B cell (primary cell): ENCODE measurements around the gene OFD1. TPM values are rescaled to one million over a fixed set of nuclear protein-coding genes. Genes with fewer than 3 reads are reported as not detected.

Experiments
- ATAC-seq: fragments of 200-7000 bp; cut with Tn5 transposase; one replicate; pipeline ENCODE4 v1.10.0; 2021; ENCODE audit warnings: low read depth, mild to moderate bottlenecking, moderate number of reproducible peaks, moderate library complexity
- CTCF ChIA-PET: fragments of 350-600 bp; sonication (Branson Sonifier 250); formaldehyde crosslinking; loops from one replicate; lab custom pipeline; 2021; ENCODE audit warnings: antibody characterized with exemption, inconsistent platforms; lab: Charles Lee
- POLR2A ChIA-PET: fragments of 350-600 bp; sonication (Branson Sonifier 250); formaldehyde crosslinking; loops from one replicate; lab custom pipeline; 2021; ENCODE audit warnings: antibody characterized with exemption; lab: Charles Lee
- DNase-seq: peaks from one replicate; pipeline ENCODE4 v3.0.0; 2013
- H2AFZ ChIP-seq: 2 replicates; pipeline ENCODE4 v1.6.1; 2012; ENCODE audit warnings: mild to moderate bottlenecking, low read depth, low read length; ENCODE audit not compliant: insufficient read depth, poor library complexity, severe bottlenecking
- H3K27ac ChIP-seq, 2 donors: 1 replicate in 1 of 2; 2 replicates in 1 of 2; pipeline ENCODE4 v1.5.1; 2012 to 2013; ENCODE audit warnings: low read length in 2 of 2, mild to moderate bottlenecking in 2 of 2, moderate library complexity in 1 of 2
- H3K27me3 ChIP-seq, 4 experiments: fragments of 200-600 bp in 1 of 4; sonication (generic) in 1 of 4; replicated peaks in 1 of 4; 1 replicate in 2 of 4; 2 replicates in 2 of 4; pipeline versions ENCODE4 v1.6.1 to v1.7.0; 2013 to 2016; ENCODE audit warnings: low read length in 3 of 4, mild to moderate bottlenecking in 2 of 4, mixed read lengths in 1 of 4, moderate library complexity in 1 of 4; ENCODE audit not compliant: insufficient read depth in 4 of 4, control insufficient read depth in 3 of 4; ENCODE audit errors: control extremely low read depth in 1 of 4
- H3K36me3 ChIP-seq, 2 experiments: replicated peaks in 1 of 2; 1 replicate in 1 of 2; 2 replicates in 1 of 2; pipeline versions ENCODE4 v1.6.1 to v1.7.1; 2013; ENCODE audit warnings: low read length in 1 of 2; ENCODE audit not compliant: insufficient read depth in 2 of 2, control insufficient read depth in 1 of 2; ENCODE audit errors: control extremely low read depth in 1 of 2, extremely low read depth in 1 of 2
- H3K4me1 ChIP-seq, 2 donors: fragments of 200-600 bp in 1 of 2; sonication (generic) in 1 of 2; 1 replicate in 1 of 2; 2 replicates in 1 of 2; pipeline versions ENCODE4 v1.5.1 to v1.6.1; 2013 to 2017; ENCODE audit warnings: low read length in 2 of 2; ENCODE audit not compliant: control insufficient read depth in 2 of 2, insufficient read depth in 2 of 2
- H3K4me2 ChIP-seq: replicated peaks from 2 replicates; pipeline ENCODE3; 2012; ENCODE audit warnings: mild to moderate bottlenecking, low read depth, low read length; ENCODE audit not compliant: poor library complexity, severe bottlenecking
- H3K4me3 ChIP-seq, 5 experiments: fragments of 200-600 bp in 1 of 5; sonication (generic) in 1 of 5; 1 replicate in 3 of 5; 2 replicates in 2 of 5; pipeline versions ENCODE4 v1.5.1 to v1.7.0; 2011 to 2016; ENCODE audit warnings: low read length in 4 of 5, mild to moderate bottlenecking in 4 of 5, low read depth in 2 of 5, control low read depth in 1 of 5, moderate library complexity in 1 of 5; ENCODE audit not compliant: insufficient read depth in 1 of 5; ENCODE audit errors: control extremely low read depth in 1 of 5, extremely low read depth in 1 of 5
- H3K79me2 ChIP-seq: fragments of 200-600 bp; sonication (generic); one replicate; pipeline ENCODE4 v1.6.0; 2016; ENCODE audit warnings: low read length; ENCODE audit not compliant: control insufficient read depth, insufficient read depth
- H3K9ac ChIP-seq: fragments of 200-600 bp; sonication (generic); 2 replicates; pipeline ENCODE4 v1.6.1; 2017; ENCODE audit warnings: mild to moderate bottlenecking, low read length, moderate library complexity
- H3K9me3 ChIP-seq, 3 donors: one replicate each; pipeline versions ENCODE4 v1.6.1 to v1.7.1; 2013; ENCODE audit warnings: low read length in 2 of 3; ENCODE audit not compliant: control insufficient read depth in 2 of 3, insufficient read depth in 1 of 3; ENCODE audit errors: control extremely low read depth in 1 of 3
- H4K20me1 ChIP-seq: 2 replicates; pipeline ENCODE4 v1.6.0; 2012; ENCODE audit warnings: mild to moderate bottlenecking, low read length; ENCODE audit not compliant: insufficient read depth, control insufficient read depth, poor library complexity, severe bottlenecking
- H3K27ac Mint-ChIP-seq: one replicate; pipeline ENCODE4 v1.8.0; 2021; ENCODE audit warnings: mixed read lengths
- H3K27me3 Mint-ChIP-seq: one replicate; pipeline ENCODE4 v1.8.0; 2021; ENCODE audit warnings: mixed read lengths
- H3K4me1 Mint-ChIP-seq: one replicate; pipeline ENCODE4 v1.8.0; 2021; ENCODE audit warnings: mixed read lengths
- H3K4me3 Mint-ChIP-seq: one replicate; pipeline ENCODE4 v1.8.0; 2021; ENCODE audit warnings: mixed read lengths
- H3K9me3 Mint-ChIP-seq: one replicate; pipeline ENCODE4 v1.8.0; 2022; ENCODE audit warnings: mixed read lengths; ENCODE audit not compliant: insufficient read depth
- EZH2 ChIP-seq: IDR thresholded peaks from 2 replicates; pipeline ENCODE4 v1.6.1; 2012; ENCODE audit warnings: borderline replicate concordance, low read depth, mild to moderate bottlenecking, moderate library complexity, low read length; ENCODE audit not compliant: insufficient read depth, poor library complexity, severe bottlenecking
- WGBS: methylation state at CpG from one replicate; pipeline ENCODE4 v1.1.5; 2013; ENCODE audit warnings: missing lambda C conversion rate; ENCODE audit not compliant: insufficient coverage; 5-methylcytosine and 5-hydroxymethylcytosine counted together
- intact Hi-C: fragments of 100-400 bp; cut with micrococcal nuclease; formaldehyde crosslinking; loops from one replicate; pipeline ENCODE4 v1.10.0; 2022
- polyA plus RNA-seq: library from polyadenylated mRNA; depleted of rRNA; stranded (reverse); fragments of >200 nt; gene quantifications from 2 replicates; pipeline ENCODE4 v1.2.3, GENCODE V29; 2012
- total RNA-seq, 2 donors: library from RNA; stranded (reverse); fragments of 120-200 nt in 1 of 2; gene quantifications; 1 replicate in 1 of 2; 2 replicates in 1 of 2; pipeline versions ENCODE4 v1.2.3 to v1.2.4, GENCODE V29; 2013 to 2022
- TF ChIP-seq, protein P1 (sequence below): fragments of 200-600 bp; IDR thresholded peaks from one replicate; pipeline ENCODE4 v1.8.0; 2022; ENCODE audit warnings: antibody characterized with exemption, mild to moderate bottlenecking

The OFD1 gene
- total and polyA plus RNA-seq, 2 donors (not counting 1 experiment from before 2014, with no cell fraction given) = 40.6 to 84.9 TPM

DNA sequence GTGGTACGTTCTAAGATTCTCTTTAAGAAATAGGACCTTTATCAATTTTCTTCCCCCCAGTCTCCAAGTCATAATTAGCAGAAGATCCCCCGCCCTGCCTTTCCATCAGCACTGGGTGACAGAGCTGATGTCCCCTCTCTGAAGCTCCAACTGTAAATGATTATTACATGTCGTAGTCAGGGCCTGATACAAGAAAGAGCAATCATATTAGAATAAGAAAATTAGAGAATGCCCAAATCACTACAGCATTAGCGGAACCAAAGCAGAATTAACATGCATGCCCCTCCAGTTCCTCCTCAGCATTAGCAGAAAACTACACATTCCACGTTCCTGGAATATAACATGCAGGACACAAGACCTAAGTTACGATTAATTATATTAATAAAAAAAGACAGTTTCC, 81.6 kb downstream of the OFD1 start:
- Mint-ChIP-seq H3K4me3 (no peak overlapping the region), H3K4me1 (no peaks in the 10 kb centered on the region), H3K9me3 (no peaks in the 10 kb centered on the region), H3K27me3 (peaks cover 6% of the 10 kb centered on the region), H3K27ac (no peak overlapping the region)
- H3K36me3 ChIP-seq = no peaks in the 10 kb centered on the region
- ATAC-seq (no peak), DNase-seq (no peak)
- peaks cover 0 to 8% (median 0%) of the 10 kb centered on the region in 4 experiments for H3K27me3 ChIP-seq
- no peak overlapping the region for H3K9ac ChIP-seq
- no peak overlapping the region for H3K4me2 ChIP-seq
- no peak overlapping the region for H2AFZ ChIP-seq
- ChIA-PET POLR2A (no interaction called here), CTCF (no interaction called here)
- WGBS = no CpG with 5 or more reads among the region's 6 CpGs
- H3K4me1 ChIP-seq = no peaks in the 10 kb centered on the region
- H3K9me3 ChIP-seq = no peaks in the 10 kb centered on the region
- TF ChIP-seq, protein P1, sequence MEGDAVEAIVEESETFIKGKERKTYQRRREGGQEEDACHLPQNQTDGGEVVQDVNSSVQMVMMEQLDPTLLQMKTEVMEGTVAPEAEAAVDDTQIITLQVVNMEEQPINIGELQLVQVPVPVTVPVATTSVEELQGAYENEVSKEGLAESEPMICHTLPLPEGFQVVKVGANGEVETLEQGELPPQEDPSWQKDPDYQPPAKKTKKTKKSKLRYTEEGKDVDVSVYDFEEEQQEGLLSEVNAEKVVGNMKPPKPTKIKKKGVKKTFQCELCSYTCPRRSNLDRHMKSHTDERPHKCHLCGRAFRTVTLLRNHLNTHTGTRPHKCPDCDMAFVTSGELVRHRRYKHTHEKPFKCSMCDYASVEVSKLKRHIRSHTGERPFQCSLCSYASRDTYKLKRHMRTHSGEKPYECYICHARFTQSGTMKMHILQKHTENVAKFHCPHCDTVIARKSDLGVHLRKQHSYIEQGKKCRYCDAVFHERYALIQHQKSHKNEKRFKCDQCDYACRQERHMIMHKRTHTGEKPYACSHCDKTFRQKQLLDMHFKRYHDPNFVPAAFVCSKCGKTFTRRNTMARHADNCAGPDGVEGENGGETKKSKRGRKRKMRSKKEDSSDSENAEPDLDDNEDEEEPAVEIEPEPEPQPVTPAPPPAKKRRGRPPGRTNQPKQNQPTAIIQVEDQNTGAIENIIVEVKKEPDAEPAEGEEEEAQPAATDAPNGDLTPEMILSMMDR = no peak
- TF ChIP-seq EZH2 = no peak
- no peaks in the 10 kb centered on the region for H3K79me2 ChIP-seq
- H4K20me1 ChIP-seq = no peaks in the 10 kb centered on the region
- H3K27ac ChIP-seq = no peak overlapping the region
- intact Hi-C loops = no loop called here
- H3K4me3 ChIP-seq = no peak overlapping the region

DNA sequence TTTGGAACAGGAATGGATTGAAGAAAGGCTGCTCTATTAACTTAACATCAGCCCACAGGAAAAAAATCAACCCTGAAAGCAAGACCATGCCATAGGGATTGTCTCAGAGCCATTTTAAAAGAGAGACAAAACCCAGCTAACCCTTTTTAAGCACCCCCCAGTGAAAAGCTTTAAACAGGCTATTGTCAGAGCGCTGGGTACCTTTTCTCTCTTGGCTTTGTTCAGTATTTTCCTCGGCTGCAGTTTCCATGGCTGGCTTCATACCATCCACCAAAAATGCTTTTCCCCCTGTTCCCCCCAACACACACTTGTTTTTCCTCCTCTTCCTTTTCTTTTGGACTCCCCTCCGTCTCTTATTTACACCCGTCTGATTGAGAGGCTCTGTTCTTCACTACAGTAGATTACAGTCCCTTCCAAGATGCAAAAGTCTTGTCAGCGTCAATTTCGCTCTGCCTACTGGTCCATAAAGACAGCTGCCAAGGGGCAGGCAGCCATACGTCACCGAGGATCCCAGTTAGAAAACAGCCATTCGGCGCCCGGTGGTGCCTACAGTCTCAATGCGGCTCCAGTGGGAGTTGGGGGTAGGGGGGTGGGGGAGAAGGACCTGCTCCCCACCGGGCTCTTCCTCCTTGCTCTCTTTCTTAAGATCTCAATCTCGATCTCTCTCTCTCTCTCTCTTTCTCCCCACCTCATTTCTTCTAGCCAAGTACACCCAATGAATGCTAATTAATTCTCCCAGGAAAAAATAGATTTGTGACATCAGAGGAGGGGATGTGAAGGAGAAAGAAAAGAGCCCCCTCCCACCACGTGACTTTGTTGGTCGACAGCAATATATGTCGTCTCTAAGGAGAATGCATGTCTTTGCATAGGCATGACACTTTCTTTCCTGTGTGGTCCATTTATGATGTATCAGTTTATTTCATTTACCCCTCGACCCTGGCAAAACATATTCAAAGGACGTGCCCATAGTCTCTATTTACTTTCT, 82.4 kb downstream of the OFD1 start, which contains the start of gene GPM6B:
GPM6B (minus strand) TSS at position 451 of the 985 bp plus-strand sequence; CDS start at position 262, 189 bp downstream.
- Histone ChIP-seq H3K4me2 (no peak within 1 kb of the TSS), H3K27me3 (peaks cover 0 to 8% (median 0%) of the 10 kb centered on the region in 4 experiments), H3K9me3 (no peaks in the 10 kb centered on the region), H3K4me3 (no peak within 1 kb of the TSS), H3K79me2 (no peaks in the 10 kb centered on the region), H3K27ac (no peak within 1 kb of the TSS), H3K36me3 (no peaks in the 10 kb centered on the region), H3K4me1 (no peaks in the 10 kb centered on the region), H4K20me1 (no peaks in the 10 kb centered on the region), H2AFZ (no peak within 1 kb of the TSS), H3K9ac (no peak within 1 kb of the TSS)
- peaks cover 6% of the 10 kb centered on the region for H3K27me3 Mint-ChIP-seq
- intact Hi-C loops = no loop called here
- H3K4me3 Mint-ChIP-seq = no peak within 1 kb of the TSS
- DNase-seq (no peak), ATAC-seq (no peak)
- no peaks in the 10 kb centered on the region for H3K4me1 Mint-ChIP-seq
- CTCF ChIA-PET = no interaction called here
- POLR2A ChIA-PET = no interaction called here
- WGBS = 100% methylated on average over 4 of the region's 19 CpGs
- H3K9me3 Mint-ChIP-seq = no peaks in the 10 kb centered on the region
- H3K27ac Mint-ChIP-seq = no peak within 1 kb of the TSS
- TF ChIP-seq, protein P1 = no peak
- no peak for TF ChIP-seq EZH2
